HG02938 (cell line): ENCODE results near the gene SLC16A13.

ENCODE experiments used
- ATAC-seq: cut with Tn5 transposase; IDR thresholded peaks from one replicate; pipeline ENCODE4 v1.9.1; 2021; ENCODE audit warnings: mild to moderate bottlenecking, moderate library complexity; ENCODE audit not compliant: unreplicated experiment

SLC16A13 gene

DNA sequence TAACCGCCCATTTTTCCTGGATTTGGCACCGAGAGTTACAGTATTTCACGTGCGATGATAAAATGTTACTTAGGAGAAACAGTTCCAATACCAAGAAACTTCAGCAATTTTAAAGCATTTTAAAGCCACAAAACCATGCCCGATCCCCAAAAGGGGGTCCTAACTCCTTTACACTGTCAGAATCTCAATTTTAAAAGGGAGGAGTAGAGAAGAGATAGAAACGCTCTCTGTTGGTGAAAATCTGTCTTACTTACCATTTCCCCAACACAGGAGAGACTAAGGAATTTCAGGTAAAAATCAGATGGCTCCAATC is 23.9 kb upstream of the SLC16A13 start:
- no peak for ATAC-seq

DNA sequence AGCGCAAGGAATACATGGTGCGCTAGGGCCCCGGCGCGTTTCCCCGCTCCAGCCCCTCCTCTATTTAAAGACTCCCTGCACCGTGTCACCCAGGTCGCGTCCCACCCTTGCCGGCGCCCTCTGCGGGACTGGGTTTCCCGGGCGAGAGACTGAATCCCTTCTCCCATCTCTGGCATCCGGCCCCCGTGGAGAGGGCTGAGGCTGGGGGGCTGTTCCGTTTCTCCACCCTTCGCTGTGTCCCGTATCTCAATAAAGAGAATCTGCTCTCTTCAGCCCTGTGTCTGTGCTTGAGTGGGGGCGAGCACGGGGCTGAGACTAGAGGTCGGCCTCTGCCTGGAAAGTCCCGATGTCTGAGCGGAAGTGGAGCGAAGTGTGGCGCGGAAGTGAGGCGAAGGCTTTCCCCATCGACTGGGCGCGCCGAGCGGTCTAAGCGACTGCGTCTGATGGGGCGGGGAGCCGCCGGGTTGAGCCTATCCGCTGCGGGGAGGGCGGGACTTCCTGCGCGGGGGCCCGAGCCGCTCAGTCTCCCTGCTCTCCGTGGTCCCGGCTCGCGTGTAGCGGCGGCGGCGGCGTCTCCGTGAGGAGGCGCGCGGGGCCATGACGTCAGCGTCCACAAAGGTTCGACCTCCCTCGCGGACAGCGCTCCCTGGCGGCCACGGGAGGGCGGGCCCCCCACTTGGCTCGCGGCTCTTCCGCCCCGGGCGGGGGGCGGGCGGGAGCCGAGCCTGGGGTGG is 21.4 kb upstream of the SLC16A13 start:
- ATAC-seq, result peak; percentile 81

DNA sequence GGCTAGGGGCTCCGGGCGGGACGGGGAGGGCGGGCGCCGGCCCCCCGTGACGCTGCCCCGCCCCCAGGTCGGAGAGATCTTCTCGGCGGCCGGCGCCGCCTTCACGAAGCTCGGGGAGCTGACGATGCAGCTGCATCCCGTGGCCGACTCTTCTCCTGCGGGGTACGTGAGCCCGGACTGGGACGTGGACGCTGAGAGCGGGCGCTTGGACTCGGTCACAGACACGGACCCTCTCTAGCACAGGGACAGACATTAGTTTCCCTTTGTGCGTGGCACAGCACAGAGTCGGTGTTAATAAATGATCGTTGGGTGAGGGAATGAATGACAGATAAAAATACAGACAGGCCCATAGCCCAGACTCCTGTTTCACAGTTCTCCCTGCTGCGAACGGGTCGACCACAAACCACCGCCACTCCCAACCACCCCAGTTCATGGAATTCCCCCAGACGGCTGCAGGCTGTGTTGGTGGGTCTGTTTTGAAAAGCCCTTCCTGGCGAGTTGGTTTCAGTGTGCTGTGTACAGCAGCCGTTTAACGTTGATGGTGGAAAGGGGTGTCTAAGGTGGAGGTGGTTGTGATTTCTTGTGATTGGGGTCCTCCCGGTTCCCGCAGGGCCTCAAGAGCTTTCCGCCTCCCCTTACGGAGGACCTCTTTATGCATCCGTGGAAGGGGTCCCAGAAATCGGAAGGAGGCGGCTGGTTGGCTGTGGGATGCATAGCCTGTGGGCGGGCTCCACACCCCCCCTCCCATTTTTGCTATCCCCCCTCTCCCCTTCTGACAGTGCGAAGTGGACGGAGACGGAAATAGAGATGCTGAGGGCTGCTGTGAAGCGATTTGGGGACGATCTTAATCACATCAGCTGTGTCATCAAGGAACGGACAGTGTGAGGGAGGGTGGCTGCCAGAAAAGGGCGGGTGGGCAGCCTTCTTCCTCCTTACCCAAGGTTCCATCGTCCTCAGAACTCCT is 20.5 kb upstream of the SLC16A13 start:
- ATAC-seq, result peak; percentile 25

DNA sequence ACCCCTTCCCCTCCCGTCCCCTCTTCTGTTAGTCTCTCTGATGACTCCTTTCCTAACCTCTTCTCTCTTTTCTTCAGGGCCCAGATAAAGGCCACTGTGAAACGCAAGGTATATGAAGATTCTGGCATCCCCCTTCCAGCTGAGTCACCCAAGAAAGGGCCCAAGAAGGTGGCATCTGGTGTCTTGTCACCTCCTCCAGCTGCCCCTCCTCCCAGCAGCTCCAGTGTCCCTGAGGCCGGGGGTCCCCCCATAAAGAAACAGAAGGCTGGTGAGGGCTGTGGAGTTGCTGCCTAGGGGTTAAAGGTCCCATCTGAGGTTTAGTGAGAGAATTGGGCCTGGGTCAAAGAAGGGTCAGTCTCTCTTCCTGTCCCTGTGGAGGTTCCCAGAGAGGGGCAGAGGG is 19.4 kb upstream of the SLC16A13 start:
- no peak for ATAC-seq

DNA sequence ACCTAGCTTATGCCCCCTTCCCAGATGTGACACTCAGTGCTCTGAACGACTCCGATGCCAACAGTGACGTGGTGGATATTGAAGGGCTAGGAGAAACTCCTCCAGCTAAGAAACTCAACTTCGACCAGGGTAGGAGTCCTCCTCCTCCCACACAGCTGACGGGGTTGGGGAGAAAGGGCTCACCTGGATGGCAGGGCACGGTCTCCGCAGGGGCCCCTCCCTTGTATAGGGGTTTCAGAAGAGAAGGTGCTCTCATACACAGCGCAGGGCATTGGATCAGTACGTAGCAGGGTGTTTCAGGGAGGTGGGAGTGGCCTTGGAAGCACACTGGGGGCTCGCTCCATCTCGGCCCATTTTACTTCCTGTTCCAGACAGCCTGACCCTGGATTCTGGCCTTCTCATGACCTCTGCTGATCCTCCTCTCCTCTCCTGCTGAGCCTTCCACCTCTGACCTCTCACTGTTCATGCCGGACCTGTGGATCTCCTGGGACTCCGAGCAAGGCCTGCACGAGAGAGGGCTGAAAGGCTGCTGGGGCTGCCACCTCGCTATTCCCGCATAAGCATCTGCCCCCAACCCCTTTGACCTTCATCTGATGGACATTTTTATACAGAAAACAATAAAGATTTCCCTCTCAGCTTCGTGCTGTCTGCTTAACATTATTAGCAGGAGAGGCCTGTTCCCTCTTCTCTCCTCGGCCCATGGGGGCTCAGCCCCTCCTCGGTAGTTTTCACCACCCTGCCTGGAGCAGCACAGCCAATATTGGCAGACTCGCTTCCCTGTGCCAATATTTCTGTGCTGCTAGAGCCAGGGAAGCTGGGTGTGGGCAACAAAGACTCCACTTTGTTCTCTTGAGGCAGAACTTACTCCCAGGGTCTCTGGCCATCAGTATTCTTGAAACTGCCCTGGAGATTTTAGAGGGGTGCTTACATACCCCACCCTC is 18.7 kb upstream of the SLC16A13 start:
- no peak for ATAC-seq

DNA sequence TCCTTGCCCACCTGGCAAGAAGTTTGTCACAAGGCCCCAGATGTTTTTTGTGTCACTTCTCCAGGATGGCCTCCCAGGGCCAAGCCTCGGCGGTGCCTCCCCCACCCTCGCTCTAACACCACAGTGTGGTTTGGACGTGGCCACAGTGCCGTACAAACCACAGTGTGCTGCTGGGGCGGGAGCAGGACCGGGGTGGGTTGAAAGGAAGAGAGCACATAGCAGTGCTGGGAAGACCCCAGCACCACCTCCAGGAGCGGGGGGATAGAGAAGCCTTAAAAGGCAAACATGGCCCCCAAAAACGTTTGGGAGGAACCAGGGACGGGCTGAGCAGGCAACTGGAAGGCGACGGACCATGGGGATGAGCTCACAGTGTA is 18.0 kb upstream of the SLC16A13 start:
- ATAC-seq, result no peak

DNA sequence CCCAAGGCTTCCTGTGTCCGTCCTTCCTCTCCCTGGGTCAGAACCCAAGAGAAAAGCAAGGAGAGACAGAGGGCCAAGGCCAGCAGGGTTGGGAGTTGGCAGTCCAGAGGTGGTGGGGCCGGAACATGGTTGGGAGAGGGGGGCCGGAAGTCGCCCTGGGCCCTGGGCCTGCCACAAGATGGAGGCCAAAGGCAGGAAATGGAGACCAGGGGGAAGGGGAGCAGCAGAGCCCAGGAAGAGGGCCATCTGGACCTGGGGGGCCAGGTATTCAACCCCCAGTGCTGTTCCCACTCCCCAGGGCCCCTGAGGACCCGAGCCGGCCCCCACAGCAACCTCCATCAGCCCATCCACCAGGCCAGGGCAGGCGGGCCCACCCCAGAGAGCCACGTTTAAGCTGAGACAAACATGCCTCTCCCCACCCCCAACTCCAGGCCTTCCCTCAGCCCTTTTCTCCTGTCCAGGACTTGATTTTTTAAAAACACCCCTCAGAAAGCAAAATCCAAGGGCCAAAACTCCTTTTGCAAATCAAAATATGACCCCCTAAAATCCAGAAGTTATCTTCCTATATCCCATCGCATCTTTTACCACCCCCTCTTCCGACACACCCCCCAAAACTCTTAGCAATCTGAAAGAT is 17.4 kb upstream of the SLC16A13 start:
- no peak for ATAC-seq

DNA sequence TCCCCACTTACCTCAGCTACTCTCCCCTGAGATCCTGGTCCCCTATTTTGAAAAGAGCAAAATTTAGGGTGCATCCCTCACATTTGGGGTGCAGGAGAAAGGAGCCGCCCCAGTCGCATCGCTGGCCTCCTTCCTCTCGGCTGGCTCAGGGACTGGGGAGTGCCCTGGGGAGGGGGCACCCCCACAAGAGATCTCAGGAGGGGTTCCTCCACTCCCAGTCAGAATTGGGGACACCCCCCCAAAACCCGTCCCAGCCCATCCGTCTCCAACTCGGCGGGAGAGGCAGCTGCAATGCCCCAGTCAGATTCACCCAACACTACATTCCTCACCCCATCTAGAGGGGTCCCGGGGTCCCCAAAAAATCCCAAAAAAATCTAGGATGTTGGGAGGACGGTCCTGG is 16.4 kb upstream of the SLC16A13 start:
- ATAC-seq, result no peak

DNA sequence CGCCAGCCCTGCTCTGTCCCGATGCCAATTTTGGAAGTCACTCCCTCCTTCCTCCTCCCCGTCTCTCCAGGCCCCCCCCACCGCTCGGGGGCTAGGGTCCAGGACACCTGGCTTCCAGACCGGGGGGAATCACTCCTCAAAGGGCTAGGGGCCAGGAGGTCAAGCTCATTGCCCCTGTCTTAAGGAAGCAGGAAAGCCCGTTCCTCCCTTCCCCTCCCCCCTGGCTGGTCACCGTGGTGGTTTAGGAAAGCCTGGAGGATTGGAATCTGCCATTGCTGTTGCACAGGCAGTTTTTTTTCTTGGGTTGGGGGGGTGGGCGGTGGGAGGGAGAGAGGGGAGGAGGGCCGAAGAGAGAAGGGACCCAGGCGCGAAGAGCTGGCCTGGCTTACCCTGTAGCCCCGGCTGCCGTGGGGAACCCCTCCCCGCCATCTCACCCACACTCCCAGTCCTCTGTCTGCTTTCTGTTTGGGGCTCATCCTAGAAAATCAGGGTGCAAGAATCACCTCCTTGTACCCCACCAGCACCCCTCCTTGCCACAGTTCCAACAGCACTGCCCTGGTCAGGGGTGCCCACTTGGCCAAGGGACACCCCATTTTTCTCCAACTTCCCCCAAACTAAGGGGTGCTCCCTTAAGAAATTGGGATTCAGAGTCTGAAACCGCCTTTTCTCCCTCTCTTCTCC is 15.8 kb upstream of the SLC16A13 start:
- no peak for ATAC-seq

DNA sequence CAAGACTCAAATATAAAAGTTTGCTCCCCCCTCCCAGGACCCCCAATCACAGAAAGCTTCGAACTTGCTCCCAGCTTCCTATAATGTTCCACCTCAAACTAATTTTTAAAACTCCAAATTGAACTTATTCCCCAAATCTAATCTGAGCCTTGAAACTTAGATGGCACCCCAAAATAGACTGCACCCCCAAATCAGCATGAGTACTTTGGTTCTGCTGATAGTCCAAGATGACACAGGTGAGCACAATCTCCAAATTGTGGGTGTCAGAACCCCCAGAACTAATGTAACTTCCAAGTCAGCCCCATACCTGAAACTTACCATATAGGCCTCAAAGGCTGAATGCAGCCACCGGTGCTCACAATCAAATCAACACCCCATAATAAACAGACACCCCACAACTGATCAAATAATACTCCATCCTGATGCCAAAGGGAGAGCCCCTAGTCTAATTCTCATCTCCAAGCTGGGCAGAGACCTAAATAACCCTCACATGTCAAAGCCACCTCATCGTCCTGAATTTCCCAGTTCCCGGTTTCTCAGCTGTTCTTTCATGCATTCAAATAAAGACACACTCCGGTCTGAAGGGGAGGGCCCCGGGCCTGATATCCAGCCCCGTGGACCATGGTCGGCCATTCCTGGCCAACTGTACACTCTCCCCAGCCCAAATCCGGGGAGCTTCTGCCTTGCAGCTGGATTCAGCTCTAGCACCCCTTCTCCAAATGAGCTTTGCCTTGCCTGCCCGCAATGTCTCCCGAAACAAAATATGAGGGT is 14.7 kb upstream of the SLC16A13 start:
- no peak for ATAC-seq

DNA sequence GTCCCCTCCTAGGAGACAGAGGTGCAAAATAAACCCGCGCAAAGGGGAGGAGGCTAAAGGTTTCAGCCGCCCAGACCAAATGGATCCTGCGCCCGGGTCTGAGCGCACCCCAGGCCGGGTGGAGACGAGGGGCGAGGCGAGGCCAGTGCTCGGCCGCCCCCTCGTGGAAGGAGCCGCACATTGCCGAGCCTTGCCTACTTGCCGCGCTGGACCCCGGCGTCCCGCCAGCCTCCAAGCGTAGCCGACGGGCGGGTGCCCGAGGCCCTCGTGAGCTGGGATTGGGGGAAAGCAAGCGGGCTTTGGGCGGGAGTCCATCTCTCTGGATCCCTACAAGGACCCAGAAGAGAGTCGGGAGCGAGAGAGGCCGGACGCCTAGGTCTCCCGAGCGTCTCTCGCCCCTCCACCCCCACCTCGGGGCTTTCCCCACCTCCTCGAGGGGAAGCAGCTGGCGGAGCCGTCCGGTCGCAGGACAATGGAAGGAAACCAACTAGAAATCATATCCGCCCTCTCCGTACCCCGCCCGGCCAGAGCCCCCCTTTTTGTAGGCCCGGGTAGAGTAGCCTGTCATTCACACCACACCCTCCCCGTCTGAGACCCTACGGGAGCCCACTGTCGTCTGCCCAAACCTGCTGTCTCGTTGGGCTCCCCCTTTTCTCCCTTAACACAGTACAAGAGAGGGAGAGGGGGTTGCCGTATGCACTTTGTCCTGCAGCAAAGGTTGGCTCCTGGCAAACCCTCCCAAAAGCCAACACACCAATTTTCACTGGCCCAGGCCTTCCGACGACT is 13.6 kb upstream of the SLC16A13 start:
- ATAC-seq, result peak; percentile 67

DNA sequence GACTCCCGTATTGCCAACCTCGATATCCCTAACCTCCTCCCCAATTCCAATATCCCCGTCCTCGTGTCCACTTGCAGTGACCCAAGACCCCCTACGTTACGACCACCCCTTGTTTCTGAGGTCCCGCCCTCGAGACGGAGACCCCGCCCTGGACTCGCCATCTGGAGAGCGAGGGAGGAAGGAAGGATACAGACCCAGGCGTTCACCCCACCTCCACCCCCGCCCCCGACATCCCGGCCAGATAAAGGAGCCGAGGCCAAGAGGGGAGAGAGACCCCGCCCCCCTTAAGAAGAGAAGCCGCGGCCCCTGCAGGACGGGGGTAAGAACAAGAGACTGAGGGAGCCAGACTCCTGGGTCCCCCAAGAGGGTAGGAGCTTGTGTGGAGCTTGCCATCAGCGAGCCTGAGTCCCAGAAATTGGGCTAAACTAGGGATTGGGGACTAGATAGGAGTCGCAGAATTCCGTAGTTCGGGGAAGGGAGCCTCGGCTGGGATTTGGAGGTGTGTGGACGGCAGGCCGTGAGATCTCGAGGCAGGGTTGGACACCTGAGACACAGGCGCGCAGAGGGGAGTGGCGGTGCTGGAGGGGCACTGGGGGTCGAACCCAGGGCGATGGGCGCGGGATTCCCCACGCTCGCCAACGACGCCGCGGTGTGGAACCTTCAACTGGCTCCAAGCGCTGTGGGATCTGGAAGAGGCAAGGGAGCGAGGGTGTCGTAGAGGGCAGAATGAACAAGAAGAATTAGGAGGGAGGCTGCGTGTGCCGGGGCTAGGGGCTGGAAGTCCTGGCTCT is 12.8 kb upstream of the SLC16A13 start, which contains the start of gene BCL6B:
Gene BCL6B, plus strand, starts transcription at position 270 of the 791 bp plus-strand sequence. CDS start 622 bp downstream, outside the sequence.
- no peak for ATAC-seq

DNA sequence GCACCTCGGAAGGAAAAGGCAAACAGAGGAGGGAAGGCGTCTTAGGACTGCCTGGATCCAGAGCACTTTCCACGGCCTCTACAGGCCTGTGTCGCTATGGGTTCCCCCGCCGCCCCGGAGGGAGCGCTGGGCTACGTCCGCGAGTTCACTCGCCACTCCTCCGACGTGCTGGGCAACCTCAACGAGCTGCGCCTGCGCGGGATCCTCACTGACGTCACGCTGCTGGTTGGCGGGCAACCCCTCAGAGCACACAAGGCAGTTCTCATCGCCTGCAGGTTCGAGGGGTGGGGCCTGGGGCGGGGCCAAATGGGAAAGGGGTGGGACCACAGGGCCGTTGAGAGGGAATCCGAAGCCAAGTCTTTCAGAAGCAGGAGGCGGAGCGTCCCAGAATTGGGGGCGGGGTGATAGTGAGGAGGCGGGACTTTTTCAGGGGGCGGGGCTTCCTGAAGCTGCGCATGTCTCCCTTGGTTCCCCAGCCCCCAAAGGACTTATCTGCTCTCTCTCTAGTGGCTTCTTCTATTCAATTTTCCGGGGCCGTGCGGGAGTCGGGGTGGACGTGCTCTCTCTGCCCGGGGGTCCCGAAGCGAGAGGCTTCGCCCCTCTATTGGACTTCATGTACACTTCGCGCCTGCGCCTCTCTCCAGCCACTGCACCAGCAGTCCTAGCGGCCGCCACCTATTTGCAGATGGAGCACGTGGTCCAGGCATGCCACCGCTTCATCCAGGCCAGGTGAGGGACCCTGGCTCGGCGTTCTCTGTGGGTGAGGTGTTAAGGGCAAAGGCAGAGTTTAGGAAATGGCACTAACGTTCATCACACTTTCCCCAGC is 12.0 kb upstream of the SLC16A13 start:
- ATAC-seq, result no peak

DNA sequence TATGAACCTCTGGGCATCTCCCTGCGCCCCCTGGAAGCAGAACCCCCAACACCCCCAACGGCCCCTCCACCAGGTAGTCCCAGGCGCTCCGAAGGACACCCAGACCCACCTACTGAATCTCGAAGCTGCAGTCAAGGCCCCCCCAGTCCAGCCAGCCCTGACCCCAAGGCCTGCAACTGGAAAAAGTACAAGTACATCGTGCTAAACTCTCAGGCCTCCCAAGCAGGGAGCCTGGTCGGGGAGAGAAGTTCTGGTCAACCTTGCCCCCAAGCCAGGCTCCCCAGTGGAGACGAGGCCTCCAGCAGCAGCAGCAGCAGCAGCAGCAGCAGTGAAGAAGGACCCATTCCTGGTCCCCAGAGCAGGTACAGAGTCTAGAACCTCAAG is 11.4 kb upstream of the SLC16A13 start:
- no peak for ATAC-seq

DNA sequence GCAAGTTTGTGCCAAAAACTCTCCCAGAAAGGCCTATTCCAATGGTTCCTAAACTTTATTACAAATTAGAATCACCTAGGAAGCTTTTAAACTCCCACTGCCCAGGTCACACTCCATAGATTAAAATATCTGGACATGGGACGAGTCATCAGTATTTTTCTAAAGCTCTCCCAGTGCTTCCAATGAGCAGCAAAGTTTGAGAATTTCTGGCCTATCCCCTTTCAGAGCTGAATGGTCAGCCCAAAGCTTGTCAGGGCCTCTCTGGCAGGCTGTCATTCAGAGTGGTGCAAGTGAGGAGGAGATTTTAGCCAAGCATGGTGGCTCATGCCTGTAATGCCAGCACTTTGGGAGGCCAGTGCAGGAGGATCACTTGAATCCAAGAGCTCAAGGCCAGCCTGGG is 10.6 kb upstream of the SLC16A13 start:
- ATAC-seq, result no peak

DNA sequence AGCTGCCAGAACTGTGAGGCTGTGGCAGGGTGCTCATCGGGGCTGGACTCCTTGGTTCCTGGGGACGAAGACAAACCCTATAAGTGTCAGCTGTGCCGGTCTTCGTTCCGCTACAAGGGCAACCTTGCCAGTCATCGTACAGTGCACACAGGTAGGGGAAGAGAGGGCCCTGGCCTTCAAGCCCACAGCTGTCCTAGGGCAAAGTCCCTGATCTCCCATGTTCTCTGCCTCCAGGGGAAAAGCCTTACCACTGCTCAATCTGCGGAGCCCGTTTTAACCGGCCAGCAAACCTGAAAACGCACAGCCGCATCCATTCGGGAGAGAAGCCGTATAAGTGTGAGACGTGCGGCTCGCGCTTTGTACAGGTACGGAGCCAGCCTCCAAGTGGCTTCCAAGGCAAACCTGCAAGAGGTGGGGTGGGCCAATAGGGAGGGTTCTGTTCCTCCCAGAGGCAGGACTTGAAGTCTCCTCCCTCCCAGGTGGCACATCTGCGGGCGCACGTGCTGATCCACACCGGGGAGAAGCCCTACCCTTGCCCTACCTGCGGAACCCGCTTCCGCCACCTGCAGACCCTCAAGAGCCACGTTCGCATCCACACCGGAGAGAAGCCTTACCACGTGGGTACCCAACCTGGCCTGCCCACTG is 9.2 kb upstream of the SLC16A13 start:
- no peak for ATAC-seq
